Measurements from ENCODE around the gene GLB1L2.

GLB1L2 gene

GRCh38 chr11:134371436-134372185 lies 39.8 kb downstream of the GLB1L2 start:
- Histone ChIP-seq H3K27me3 (replicated peaks; ENCODE audit: control insufficient read depth, insufficient read depth, low read length) (no peaks in the 10 kb centered on the region; the same call in 1 of the 2 replicates), H3K36me3 (ENCODE audit: control insufficient read depth, insufficient read depth, low read length) (no peaks in the 10 kb centered on the region), H3K4me3 (replicated peaks; ENCODE audit: low read depth, low read length) (no peak overlapping the region)
- no peak for TF ChIP-seq CTCF (IDR thresholded peaks at IDR 0.05; ENCODE audit: insufficient read depth, low read length, poor library complexity, severe bottlenecking)
- DNase-seq (ENCODE audit: extremely low read depth, insufficient read length), result no peak

GRCh38 chr11:134372536-134372935 lies 40.7 kb downstream of the GLB1L2 start:
- TF ChIP-seq CTCF (IDR thresholded peaks at IDR 0.05; ENCODE audit: insufficient read depth, low read length, poor library complexity, severe bottlenecking), result no peak
- H3K36me3 ChIP-seq (ENCODE audit: control insufficient read depth, insufficient read depth, low read length), result no peaks in the 10 kb centered on the region
- DNase-seq (ENCODE audit: extremely low read depth, insufficient read length), result no peak
- H3K27me3 ChIP-seq (replicated peaks; ENCODE audit: control insufficient read depth, insufficient read depth, low read length), result no peaks in the 10 kb centered on the region; the same call in 1 of the 2 replicates
- no peak overlapping the region for H3K4me3 ChIP-seq (replicated peaks; ENCODE audit: low read depth, low read length)

- DNase-seq (ENCODE audit: extremely low read depth, insufficient read length), result no peak
- H3K4me3 ChIP-seq (replicated peaks; ENCODE audit: low read depth, low read length), result no peak overlapping the region
- no peaks in the 10 kb centered on the region for H3K36me3 ChIP-seq (ENCODE audit: control insufficient read depth, insufficient read depth, low read length)
- no peak for TF ChIP-seq CTCF (IDR thresholded peaks at IDR 0.05; ENCODE audit: insufficient read depth, low read length, poor library complexity, severe bottlenecking)
- H3K27me3 ChIP-seq (replicated peaks; ENCODE audit: control insufficient read depth, insufficient read depth, low read length), result no peaks in the 10 kb centered on the region; the same call in 1 of the 2 replicates
Observed at GRCh38 chr11:134372961-134373360, 41.2 kb downstream of the GLB1L2 start.

- no peak for DNase-seq (ENCODE audit: extremely low read depth, insufficient read length)
- TF ChIP-seq CTCF (IDR thresholded peaks at IDR 0.05; ENCODE audit: insufficient read depth, low read length, poor library complexity, severe bottlenecking), result no peak
- Histone ChIP-seq H3K27me3 (replicated peaks; ENCODE audit: control insufficient read depth, insufficient read depth, low read length) (no peaks in the 10 kb centered on the region; the same call in 1 of the 2 replicates), H3K36me3 (ENCODE audit: control insufficient read depth, insufficient read depth, low read length) (no peaks in the 10 kb centered on the region), H3K4me3 (replicated peaks; ENCODE audit: low read depth, low read length) (no peak overlapping the region)
Observed at GRCh38 chr11:134373591-134374052, 41.8 kb downstream of the GLB1L2 start.

- TF ChIP-seq CTCF (IDR thresholded peaks at IDR 0.05; ENCODE audit: insufficient read depth, low read length, poor library complexity, severe bottlenecking), result no peak
- no peak for DNase-seq (ENCODE audit: extremely low read depth, insufficient read length)
- Histone ChIP-seq H3K4me3 (replicated peaks; ENCODE audit: low read depth, low read length) (no peak overlapping the region), H3K36me3 (ENCODE audit: control insufficient read depth, insufficient read depth, low read length) (no peaks in the 10 kb centered on the region), H3K27me3 (replicated peaks; ENCODE audit: control insufficient read depth, insufficient read depth, low read length) (no peaks in the 10 kb centered on the region; the same call in 1 of the 2 replicates)
Observed at GRCh38 chr11:134374171-134374570, 42.4 kb downstream of the GLB1L2 start.

Measured in GM06990 (cell line).